ENCODE data around the gene FBXL15. TPM values are rescaled to one million over a fixed set of nuclear protein-coding genes. Genes with fewer than 3 reads are reported as not detected.
A peak's percentile ranks its signal among the peaks of the same experiment; 100 is the strongest.

Gene FBXL15
- total RNA-seq, 1 donor from 2014 or later = 12.3 TPM

DNA sequence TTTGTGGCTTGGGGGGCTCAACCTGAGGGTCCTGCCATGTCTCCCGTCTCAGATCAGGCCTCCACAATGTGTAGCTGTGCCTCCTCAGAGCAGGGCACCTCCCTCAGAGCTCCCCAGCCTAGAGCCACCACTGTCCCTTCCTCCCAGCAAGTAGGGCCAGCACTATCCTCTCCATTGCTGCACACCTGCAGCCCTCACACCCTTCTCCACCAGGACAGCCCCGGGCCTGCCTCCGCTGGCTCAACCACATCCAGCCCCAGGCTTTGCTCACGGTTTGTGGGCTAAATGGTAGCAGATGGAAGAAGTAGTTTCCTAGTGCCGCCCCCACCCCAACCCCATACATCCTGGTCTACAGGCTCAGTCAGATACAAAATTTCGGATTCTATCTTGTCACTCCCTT is 15.0 kb upstream of the FBXL15 start:
- TF ChIP-seq, protein P1, sequence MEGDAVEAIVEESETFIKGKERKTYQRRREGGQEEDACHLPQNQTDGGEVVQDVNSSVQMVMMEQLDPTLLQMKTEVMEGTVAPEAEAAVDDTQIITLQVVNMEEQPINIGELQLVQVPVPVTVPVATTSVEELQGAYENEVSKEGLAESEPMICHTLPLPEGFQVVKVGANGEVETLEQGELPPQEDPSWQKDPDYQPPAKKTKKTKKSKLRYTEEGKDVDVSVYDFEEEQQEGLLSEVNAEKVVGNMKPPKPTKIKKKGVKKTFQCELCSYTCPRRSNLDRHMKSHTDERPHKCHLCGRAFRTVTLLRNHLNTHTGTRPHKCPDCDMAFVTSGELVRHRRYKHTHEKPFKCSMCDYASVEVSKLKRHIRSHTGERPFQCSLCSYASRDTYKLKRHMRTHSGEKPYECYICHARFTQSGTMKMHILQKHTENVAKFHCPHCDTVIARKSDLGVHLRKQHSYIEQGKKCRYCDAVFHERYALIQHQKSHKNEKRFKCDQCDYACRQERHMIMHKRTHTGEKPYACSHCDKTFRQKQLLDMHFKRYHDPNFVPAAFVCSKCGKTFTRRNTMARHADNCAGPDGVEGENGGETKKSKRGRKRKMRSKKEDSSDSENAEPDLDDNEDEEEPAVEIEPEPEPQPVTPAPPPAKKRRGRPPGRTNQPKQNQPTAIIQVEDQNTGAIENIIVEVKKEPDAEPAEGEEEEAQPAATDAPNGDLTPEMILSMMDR (IDR thresholded peaks at IDR 0.05; ENCODE audit: borderline replicate concordance) = no peak
- Histone ChIP-seq H3K36me3 (peaks cover 21% of the 10 kb centered on the region), H3K27me3 (ENCODE audit: low read depth) (peaks cover 37% of the 10 kb centered on the region), H3K4me3 (no peak overlapping the region), H3K27ac (replicated peaks) (no peak overlapping the region), H3K4me1 (peaks cover 19% of the 10 kb centered on the region), H3K9me3 (replicated peaks) (no peaks in the 10 kb centered on the region)
- no peak for DNase-seq
- intact Hi-C loops (cut with micrococcal nuclease) = no loop called here

DNA sequence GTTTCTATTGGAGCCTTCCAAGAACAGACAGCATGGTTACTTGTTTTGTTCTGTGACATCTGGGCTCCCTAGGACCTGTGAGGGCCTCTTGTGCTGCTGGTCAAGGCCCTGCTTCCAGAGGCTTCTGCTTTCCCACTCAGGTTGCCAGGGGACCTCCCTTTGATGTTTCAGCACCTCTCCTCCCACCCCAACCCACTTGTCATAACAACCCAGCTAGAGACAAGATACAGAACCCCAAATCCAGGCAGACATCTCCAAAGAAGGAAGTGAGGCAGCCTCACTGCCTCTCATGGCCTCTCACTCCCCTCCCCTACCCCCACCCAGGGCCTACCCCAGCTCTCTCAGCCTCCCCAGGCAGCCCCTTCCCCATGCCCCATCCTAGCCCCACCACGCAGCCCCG is 13.8 kb upstream of the FBXL15 start:
- Histone ChIP-seq H3K4me3 (no peak overlapping the region), H3K27ac (replicated peaks) (no peak overlapping the region), H3K9me3 (replicated peaks) (no peaks in the 10 kb centered on the region), H3K36me3 (peaks cover 10% of the 10 kb centered on the region), H3K27me3 (ENCODE audit: low read depth) (peaks cover 49% of the 10 kb centered on the region), H3K4me1 (peaks cover 22% of the 10 kb centered on the region)
- TF ChIP-seq, protein P1 (IDR thresholded peaks at IDR 0.05; ENCODE audit: borderline replicate concordance) = no peak
- intact Hi-C loops (cut with micrococcal nuclease) = no loop called here
- DNase-seq = no peak

DNA sequence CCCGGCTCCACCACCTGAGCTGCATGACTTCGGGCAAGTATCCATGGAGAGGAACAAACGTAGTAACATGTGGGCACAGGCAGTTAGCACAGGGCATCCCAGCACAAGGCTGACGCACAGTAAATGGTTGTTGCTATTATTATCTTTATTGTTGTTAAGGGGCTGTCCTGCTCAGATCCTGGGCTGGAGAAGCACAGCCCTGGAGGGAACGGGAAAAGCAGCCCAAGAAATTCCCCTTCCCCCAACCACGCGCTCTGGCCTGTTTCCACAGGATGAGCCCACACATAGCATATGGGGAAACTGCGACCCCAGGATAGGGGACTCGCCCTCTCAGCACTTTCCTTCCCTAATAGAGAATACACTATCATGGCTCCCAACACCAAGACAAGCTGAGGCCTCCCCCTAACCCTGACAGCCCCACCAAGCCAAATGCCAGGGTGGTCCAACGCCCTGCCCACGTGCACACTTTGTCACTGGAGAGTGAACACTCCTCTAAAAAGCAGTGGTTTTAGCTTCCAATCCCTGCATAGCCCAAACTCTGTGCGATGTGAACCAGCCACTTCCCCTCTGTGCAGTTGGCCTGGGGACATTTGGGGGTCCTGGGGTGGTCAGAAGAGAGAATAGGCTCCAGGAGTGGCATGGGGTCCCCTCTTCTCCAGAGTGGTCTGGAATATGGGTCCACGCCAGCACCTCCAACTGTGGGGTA is 13.1 kb upstream of the FBXL15 start:
- H3K4me3 ChIP-seq = no peak overlapping the region
- DNase-seq = no peak
- H3K27me3 ChIP-seq (ENCODE audit: low read depth) = peaks cover 57% of the 10 kb centered on the region

DNA sequence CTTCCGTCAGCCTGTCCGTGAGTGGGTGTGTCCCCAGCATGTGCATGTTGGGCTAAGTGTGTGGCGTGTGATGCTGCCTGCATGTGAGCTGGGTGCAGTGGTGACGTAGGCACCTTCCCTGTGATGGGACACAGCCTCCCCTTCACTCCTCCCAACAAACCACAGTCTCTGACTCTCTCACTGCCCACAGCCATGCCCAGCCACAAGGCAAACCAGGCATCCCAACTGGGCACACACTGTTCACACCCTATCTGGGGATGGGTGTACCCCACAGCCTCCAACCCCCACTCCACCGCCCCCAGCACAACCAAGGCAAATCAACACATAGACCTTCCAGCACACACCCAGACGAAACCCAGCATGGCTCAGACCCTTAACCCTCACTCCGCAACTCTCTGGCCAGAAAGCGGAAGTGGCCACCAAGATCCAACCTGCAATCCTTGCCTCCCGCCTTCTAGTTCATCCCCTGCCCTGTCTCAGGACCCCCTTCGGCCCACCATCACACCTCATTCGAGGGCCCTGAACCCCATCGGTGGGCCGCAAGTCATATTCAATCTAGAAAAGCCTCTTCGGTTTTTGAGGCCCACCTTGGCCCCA is 12.4 kb upstream of the FBXL15 start:
- intact Hi-C loops (cut with micrococcal nuclease) = no loop called here
- TF ChIP-seq, protein P1 (IDR thresholded peaks at IDR 0.05; ENCODE audit: borderline replicate concordance) = no peak
- peaks cover 63% of the 10 kb centered on the region for H3K27me3 ChIP-seq (ENCODE audit: low read depth)

More for the DNA sequence above, 13.1 kb upstream of the FBXL15 start:
- H3K36me3 ChIP-seq = peaks cover 4% of the 10 kb centered on the region
- intact Hi-C loops (cut with micrococcal nuclease) = no loop called here
- TF ChIP-seq, protein P1 (IDR thresholded peaks at IDR 0.05; ENCODE audit: borderline replicate concordance) = no peak
- H3K4me1 ChIP-seq = peaks cover 22% of the 10 kb centered on the region
- no peaks in the 10 kb centered on the region for H3K9me3 ChIP-seq (replicated peaks)
- H3K27ac ChIP-seq (replicated peaks) = no peak overlapping the region

DNA sequence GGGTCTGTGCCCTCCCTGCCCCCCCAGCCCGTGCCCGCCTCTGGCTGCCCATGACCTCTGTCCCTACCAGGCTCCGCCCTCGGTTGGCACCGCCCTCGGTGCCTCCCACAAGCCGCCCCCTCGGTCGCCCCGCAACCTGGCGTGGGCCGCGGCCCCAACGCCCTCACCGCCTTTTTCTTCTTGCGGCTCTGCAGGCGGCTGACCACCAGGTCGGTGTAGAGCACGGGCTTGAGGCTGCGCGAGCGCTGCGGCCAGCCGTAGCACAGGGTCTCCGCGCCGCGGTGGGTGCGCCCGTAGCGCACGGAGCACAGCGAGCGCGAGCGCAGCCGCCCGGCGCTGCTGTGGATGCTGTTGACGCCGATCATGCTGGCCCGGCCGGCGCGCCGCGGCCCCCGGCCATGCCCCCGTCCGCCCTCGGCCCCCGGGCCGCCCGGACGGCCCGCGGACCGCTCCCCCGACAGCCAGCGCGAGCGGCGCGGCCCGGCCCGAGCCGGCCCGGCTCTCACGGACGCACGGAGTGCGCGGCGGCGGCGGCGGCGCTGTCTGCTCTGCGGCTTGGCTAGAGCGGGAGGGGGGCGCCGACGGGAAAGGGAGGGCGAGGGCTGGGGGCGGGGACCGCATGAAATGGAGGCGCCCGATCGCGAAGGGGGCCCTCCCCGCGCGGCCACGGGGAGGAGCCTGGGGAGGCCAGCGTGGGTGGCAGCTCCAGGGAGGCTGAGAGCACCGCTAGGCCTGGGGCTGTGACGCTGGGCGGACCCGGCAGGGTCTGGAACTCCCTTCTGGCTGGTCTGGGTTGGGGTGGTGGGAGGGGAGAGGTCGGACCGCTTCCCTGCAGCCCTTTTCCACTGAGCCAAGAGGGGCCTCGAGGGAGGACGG is 11.7 kb upstream of the FBXL15 start:
- TF ChIP-seq, protein P1 (IDR thresholded peaks at IDR 0.05; ENCODE audit: borderline replicate concordance) = no peak
- DNase-seq = no peak
- Histone ChIP-seq H3K27me3 (ENCODE audit: low read depth) (peaks cover 71% of the 10 kb centered on the region), H3K36me3 (no peaks in the 10 kb centered on the region), H3K27ac (replicated peaks) (no peak overlapping the region), H3K4me3 (peak overlapping the region; percentile 61), H3K9me3 (replicated peaks) (no peaks in the 10 kb centered on the region), H3K4me1 (peaks cover 22% of the 10 kb centered on the region)
- intact Hi-C loops (cut with micrococcal nuclease) = no loop called here

More for the DNA sequence above, 12.4 kb upstream of the FBXL15 start:
- Histone ChIP-seq H3K9me3 (replicated peaks) (no peaks in the 10 kb centered on the region), H3K36me3 (no peaks in the 10 kb centered on the region), H3K27ac (replicated peaks) (no peak overlapping the region), H3K4me3 (peak overlapping the region; percentile 61), H3K4me1 (peaks cover 22% of the 10 kb centered on the region)
- DNase-seq = no peak

Data from left ventricle myocardium inferior (tissue), 1 donor.